Measurements from ENCODE around the gene ENTR1.

- TF ChIP-seq CTCF (conservative IDR thresholded peaks at IDR 0.05), result no peak
- TF ChIP-seq ZFX (IDR thresholded peaks at IDR 0.05), result no peak
Measured at GRCh38 chr9:136433849-136434579, 23.6 kb upstream of the ENTR1 start.

All from C4-2B (cell line).